Erythroblast (primary cell): ENCODE data around the gene CIROP.

Experiments used
- GATA1 ChIP-seq: IDR thresholded peaks from 2 replicates; pipeline ENCODE4 v1.6.1; 2011; ENCODE audit warnings: low read depth, mild to moderate bottlenecking, control low read depth, low read length, moderate library complexity
- POLR2A ChIP-seq: IDR thresholded peaks from 2 replicates; pipeline ENCODE4 v1.6.1; 2011; ENCODE audit warnings: mild to moderate bottlenecking, low read length

DNA sequence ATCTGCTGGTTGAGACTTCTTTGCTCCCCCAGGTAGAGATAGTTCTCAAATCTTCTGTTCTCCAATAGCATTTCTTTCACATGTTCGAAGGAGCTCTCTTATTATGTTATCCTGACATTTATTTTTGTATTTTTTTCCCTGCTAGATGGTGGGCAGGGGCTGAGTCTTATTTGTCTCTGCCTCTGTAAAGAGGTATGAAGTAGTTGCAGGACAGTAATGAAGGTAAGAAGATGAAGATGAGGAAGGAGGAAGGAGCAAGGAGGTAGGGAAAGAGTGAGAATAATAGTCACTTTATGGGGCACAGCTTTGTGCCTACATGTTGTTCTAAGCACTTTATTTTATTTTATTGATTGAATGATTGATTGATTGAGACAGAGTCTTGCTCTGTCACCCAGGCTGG, 5.0 kb upstream of the CIROP start:
- no peak for TF ChIP-seq POLR2A
- TF ChIP-seq GATA1: no peak
